ENCODE measurements around the gene CCDC146.

GRCh38 chr7:77308792-77309191, 186.4 kb downstream of the CCDC146 start:
- TF ChIP-seq CTCF (IDR thresholded peaks at IDR 0.05; ENCODE audit: borderline replicate concordance, extremely low read depth, low read length, poor library complexity, severe bottlenecking): no peak
- no peak for TF ChIP-seq EZH2 (IDR thresholded peaks at IDR 0.05; ENCODE audit: borderline replicate concordance, low read depth, low read length, severe bottlenecking)
